Measurements from ENCODE around the gene TTLL5. TPM values are rescaled to one million over a fixed set of nuclear protein-coding genes. Genes with fewer than 3 reads are reported as not detected.

Gene TTLL5
- total RNA-seq, 4 donors from 2014 or later = 15.7 to 46.2 (median 24.1) TPM

GRCh38 chr14:75636100-75636692 is 24.9 kb upstream of the TTLL5 start:
- no peak for TF ChIP-seq CTCF (IDR thresholded peaks at IDR 0.05; ENCODE audit: low read depth)

- TF ChIP-seq CTCF (IDR thresholded peaks at IDR 0.05; ENCODE audit: low read depth) = no peak
Measured at GRCh38 chr14:75640876-75641275, 20.2 kb upstream of the TTLL5 start.

GRCh38 chr14:75643985-75644384 is 17.1 kb upstream of the TTLL5 start:
- no peak for TF ChIP-seq CTCF (IDR thresholded peaks at IDR 0.05; ENCODE audit: low read depth)

- TF ChIP-seq CTCF (IDR thresholded peaks at IDR 0.05; ENCODE audit: low read depth) = no peak
Measured at GRCh38 chr14:75645056-75645455, 16.0 kb upstream of the TTLL5 start.

GRCh38 chr14:75646762-75647161 is 14.3 kb upstream of the TTLL5 start:
- TF ChIP-seq CTCF (IDR thresholded peaks at IDR 0.05; ENCODE audit: low read depth) = no peak

- no peak for TF ChIP-seq CTCF (IDR thresholded peaks at IDR 0.05; ENCODE audit: low read depth)
Measured at GRCh38 chr14:75647640-75648039, 13.4 kb upstream of the TTLL5 start.

- TF ChIP-seq CTCF (IDR thresholded peaks at IDR 0.05; ENCODE audit: low read depth) = no peak
Measured at GRCh38 chr14:75648066-75648838, 12.8 kb upstream of the TTLL5 start.

Data from subcutaneous adipose tissue (tissue), 4 donors.